ENCODE results near the gene FABP7.

Gene FABP7

DNA sequence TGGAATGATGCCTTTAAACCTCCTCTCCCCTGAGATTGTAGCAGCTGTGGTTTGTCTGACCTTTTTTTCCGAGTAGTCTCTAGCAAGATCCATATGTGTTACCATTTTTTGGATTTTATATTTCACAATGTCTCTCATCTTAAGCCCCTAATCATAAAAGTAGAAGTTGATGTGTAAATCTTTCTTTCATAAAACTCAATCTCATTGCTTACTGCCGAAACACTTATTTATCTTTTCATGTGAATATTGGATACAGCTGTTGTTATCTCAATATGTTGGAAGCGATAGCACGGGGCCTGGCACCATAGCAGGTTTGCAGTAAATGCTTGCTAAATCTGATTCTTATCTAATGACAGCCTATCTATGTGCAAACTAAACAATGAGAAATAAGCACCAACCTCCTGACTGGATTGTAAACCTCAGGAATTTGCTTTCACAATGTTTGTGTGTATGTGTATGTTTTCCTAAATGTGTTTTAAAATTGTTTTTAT, 23.7 kb downstream of the FABP7 start:
- no peak for TF ChIP-seq CTCF (IDR thresholded peaks at IDR 0.05; ENCODE audit: borderline replicate concordance, insufficient read depth, low read depth, low read length)
- no peak overlapping the region for H3K4me3 ChIP-seq (ENCODE audit: low read depth, low read length)

GRCh38 chr6:122804962-122805485, 25.5 kb downstream of the FABP7 start:
- no peak for TF ChIP-seq CTCF (IDR thresholded peaks at IDR 0.05; ENCODE audit: borderline replicate concordance, insufficient read depth, low read depth, low read length)

GRCh38 chr6:122806291-122806690, 26.8 kb downstream of the FABP7 start:
- no peak for TF ChIP-seq CTCF (IDR thresholded peaks at IDR 0.05; ENCODE audit: borderline replicate concordance, insufficient read depth, low read depth, low read length)
- H3K4me3 ChIP-seq (ENCODE audit: low read depth, low read length), result no peak overlapping the region

More at GRCh38 chr6:122804962-122805485, 25.5 kb downstream of the FABP7 start:
- no peak overlapping the region for H3K4me3 ChIP-seq (ENCODE audit: low read depth, low read length)

DNA sequence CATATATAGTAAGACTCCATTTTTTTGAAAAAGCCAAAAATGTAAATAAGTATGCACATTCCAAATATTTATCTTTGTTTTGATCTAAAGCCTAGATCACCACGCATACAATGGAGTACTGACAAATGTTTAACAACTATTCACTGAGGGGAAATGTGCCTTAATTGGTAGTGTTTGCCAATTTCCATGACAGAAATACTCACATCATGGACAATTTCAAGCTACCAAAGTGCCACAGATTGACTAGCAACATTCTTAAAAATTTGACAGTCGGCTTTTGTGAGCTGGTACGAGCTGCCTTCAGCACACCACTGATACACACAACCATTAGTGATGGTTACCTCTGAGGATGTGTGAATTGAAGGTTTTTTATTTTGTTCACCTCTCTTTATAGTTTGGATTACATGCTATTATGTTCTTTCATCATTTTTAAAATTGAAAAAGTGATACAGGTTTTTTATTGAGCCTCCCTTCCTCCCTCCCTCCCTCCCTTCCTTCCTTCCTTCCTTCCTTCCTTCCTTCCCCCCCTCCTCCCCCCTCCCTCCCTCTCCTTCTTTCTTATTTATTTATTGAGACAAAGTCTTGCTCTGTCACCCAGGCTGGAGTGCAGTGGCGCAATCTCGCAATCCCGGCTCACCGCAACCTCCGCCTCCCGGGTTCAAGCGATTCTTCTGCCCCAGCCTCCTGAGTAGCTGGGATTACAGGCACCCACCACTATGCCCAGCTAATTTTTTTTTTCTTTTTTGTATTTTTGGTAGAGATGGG, 28.8 kb downstream of the FABP7 start:
- H3K4me3 ChIP-seq (ENCODE audit: low read depth, low read length), result no peak overlapping the region
- TF ChIP-seq CTCF (IDR thresholded peaks at IDR 0.05; ENCODE audit: borderline replicate concordance, insufficient read depth, low read depth, low read length), result no peak

- TF ChIP-seq CTCF (IDR thresholded peaks at IDR 0.05; ENCODE audit: borderline replicate concordance, insufficient read depth, low read depth, low read length), result no peak
- H3K4me3 ChIP-seq (ENCODE audit: low read depth, low read length), result no peak overlapping the region
These were observed 29.5 kb downstream of the FABP7 start for GRCh38 chr6:122809001-122809400.

GRCh38 chr6:122809691-122810090, 30.2 kb downstream of the FABP7 start:
- H3K4me3 ChIP-seq (ENCODE audit: low read depth, low read length), result no peak overlapping the region
- no peak for TF ChIP-seq CTCF (IDR thresholded peaks at IDR 0.05; ENCODE audit: borderline replicate concordance, insufficient read depth, low read depth, low read length)

GRCh38 chr6:122810189-122810588, 30.7 kb downstream of the FABP7 start:
- no peak overlapping the region for H3K4me3 ChIP-seq (ENCODE audit: low read depth, low read length)
- no peak for TF ChIP-seq CTCF (IDR thresholded peaks at IDR 0.05; ENCODE audit: borderline replicate concordance, insufficient read depth, low read depth, low read length)
